Left hindlimb (tissue), 1 donor: ENCODE measurements around the gene IGFBP3.

ENCODE experiments used
- DNase-seq: peaks from one replicate; pipeline ENCODE4 v3.0.0-alpha.2; 2018

Gene IGFBP3

GRCh38 chr7:45872116-45873034 lies 48.7 kb downstream of the IGFBP3 start:
- no peak for DNase-seq

GRCh38 chr7:45869426-45869825 lies 51.6 kb downstream of the IGFBP3 start:
- DNase-seq = no peak

- DNase-seq = no peak
Measured at GRCh38 chr7:45867471-45867870, 53.6 kb downstream of the IGFBP3 start.

- DNase-seq = no peak
Measured at GRCh38 chr7:45865594-45866410, 55.3 kb downstream of the IGFBP3 start.

GRCh38 chr7:45863715-45864114 lies 57.4 kb downstream of the IGFBP3 start:
- no peak for DNase-seq
